K562 (cell line): ENCODE results near the gene FOXP4. TPM values are rescaled to one million over a fixed set of nuclear protein-coding genes. Genes with fewer than 3 reads are reported as not detected.

Source experiments
- AFF4 ChIP-seq: sonication (generic); formaldehyde crosslinking; IDR thresholded peaks from 2 replicates; pipeline ENCODE4 v1.8.0; 2023; ENCODE audit warnings: mild to moderate bottlenecking, missing genetic modification reagents
- ASH1L ChIP-seq: fragments of 450-650 bp; IDR thresholded peaks from 2 replicates; pipeline ENCODE4 v1.6.1; 2018; ENCODE audit warnings: borderline replicate concordance, mild to moderate bottlenecking, low read depth; ENCODE audit not compliant: partially characterized antibody
- CC2D1A ChIP-seq: fragments of 450-650 bp; IDR thresholded peaks from 2 replicates; pipeline ENCODE4 v1.6.1; 2017; ENCODE audit warnings: mild to moderate bottlenecking
- CREM ChIP-seq: IDR thresholded peaks from 2 replicates; pipeline ENCODE4 v1.6.1; 2014; ENCODE audit warnings: antibody characterized with exemption, low read depth
- ETV5 ChIP-seq: sonication (generic); formaldehyde crosslinking; IDR thresholded peaks from 2 replicates; pipeline ENCODE4 v1.4.0; 2020; ENCODE audit warnings: low read depth, mild to moderate bottlenecking, missing genetic modification reagents
- FOSL1 ChIP-seq: fragments of 200-800 bp; sonication (Bioruptor generic); conservative IDR thresholded peaks from 2 replicates; pipeline ENCODE4 v1.6.1; 2016; ENCODE audit warnings: missing genetic modification characterization, missing compliant biosample characterization
- GABPA ChIP-seq: fragments of 200-800 bp; sonication (Bioruptor generic); conservative IDR thresholded peaks from 2 replicates; pipeline ENCODE4 v1.6.1; 2016; ENCODE audit warnings: low read depth, missing genetic modification characterization, missing compliant biosample characterization
- GATAD2B ChIP-seq: fragments of 450-650 bp; IDR thresholded peaks from 2 replicates; pipeline ENCODE4 v1.6.1; 2017; ENCODE audit warnings: mild to moderate bottlenecking, borderline replicate concordance
- HCFC1 ChIP-seq: IDR thresholded peaks from 2 replicates; pipeline ENCODE4 v1.6.1; 2012; ENCODE audit warnings: low read depth, low read length, improper control_type of control experiment
- HMBOX1 ChIP-seq: sonication (generic); IDR thresholded peaks from 2 replicates; pipeline ENCODE4 v1.6.1; 2016
- HMGN3 ChIP-seq: IDR thresholded peaks from 2 replicates; pipeline ENCODE4 v1.6.1; 2011; ENCODE audit warnings: borderline replicate concordance, low read depth, mild to moderate bottlenecking, mixed read lengths, low read length; ENCODE audit not compliant: insufficient read length; ENCODE audit errors: extremely low read depth
- RHOXF2B ChIP-seq: fragments of 250-450 bp; sonication (Bioruptor Pico); conservative IDR thresholded peaks from 2 replicates; pipeline ENCODE4 v1.5.1; 2021
- TFAM ChIP-seq: fragments of 250-450 bp; sonication (Bioruptor Pico); conservative IDR thresholded peaks from 2 replicates; pipeline ENCODE4 v1.5.0; 2021; ENCODE audit warnings: mild to moderate bottlenecking, moderate library complexity
- U2AF2 ChIP-seq: fragments of 200-400 bp; formaldehyde crosslinking; optimal IDR thresholded peaks from 2 replicates; pipeline ENCODE3; 2017; ENCODE audit warnings: low read depth, mild to moderate bottlenecking, low read length
- ZNF134 ChIP-seq: fragments of 250-450 bp; sonication (Bioruptor Pico); conservative IDR thresholded peaks from 2 replicates; pipeline ENCODE4 v1.4.0; 2020
- ZNF785 ChIP-seq: fragments of 250-450 bp; sonication (Bioruptor Pico); IDR thresholded peaks from 2 replicates; pipeline ENCODE4 v1.4.0; 2020; ENCODE audit warnings: mild to moderate bottlenecking
- polyA plus RNA-seq, 8 experiments: library from polyadenylated mRNA; depleted of rRNA in 4 of 8; stranded (reverse) in 5 of 8; unstranded in 3 of 8; fragments of >200 nt; fragmentation: Nextera tagmentation in 2 of 8; fragmentation: Illumina TruSeq in 1 of 8; extraction: Ambion mirVana in 2 of 8; extraction: Trizol in 1 of 8; gene quantifications; 2 replicates each; pipeline versions ENCODE4 v1.2.1 to v1.2.3, GENCODE V29; 2011 to 2014; ENCODE audit warnings: inconsistent platforms in 1 of 8, missing spikeins in 1 of 8
- total RNA-seq, 7 experiments: library from RNA; depleted of rRNA in 6 of 7; stranded (reverse); fragments of >200 nt in 6 of 7; fragmentation: Illumina TruSeq in 2 of 7; extraction: Trizol in 2 of 7; gene quantifications; 2 replicates each; pipeline versions ENCODE4 v1.2.1 to v1.2.3, GENCODE V29; 2011 to 2021; ENCODE audit warnings: low replicate concordance in 1 of 7

Gene FOXP4
- total and polyA plus RNA-seq, 9 of the 15 experiments (the other 6 are each of a cell fraction or from before 2014, with no cell fraction given): 0.11 to 29.4 (median 2.3) TPM

DNA sequence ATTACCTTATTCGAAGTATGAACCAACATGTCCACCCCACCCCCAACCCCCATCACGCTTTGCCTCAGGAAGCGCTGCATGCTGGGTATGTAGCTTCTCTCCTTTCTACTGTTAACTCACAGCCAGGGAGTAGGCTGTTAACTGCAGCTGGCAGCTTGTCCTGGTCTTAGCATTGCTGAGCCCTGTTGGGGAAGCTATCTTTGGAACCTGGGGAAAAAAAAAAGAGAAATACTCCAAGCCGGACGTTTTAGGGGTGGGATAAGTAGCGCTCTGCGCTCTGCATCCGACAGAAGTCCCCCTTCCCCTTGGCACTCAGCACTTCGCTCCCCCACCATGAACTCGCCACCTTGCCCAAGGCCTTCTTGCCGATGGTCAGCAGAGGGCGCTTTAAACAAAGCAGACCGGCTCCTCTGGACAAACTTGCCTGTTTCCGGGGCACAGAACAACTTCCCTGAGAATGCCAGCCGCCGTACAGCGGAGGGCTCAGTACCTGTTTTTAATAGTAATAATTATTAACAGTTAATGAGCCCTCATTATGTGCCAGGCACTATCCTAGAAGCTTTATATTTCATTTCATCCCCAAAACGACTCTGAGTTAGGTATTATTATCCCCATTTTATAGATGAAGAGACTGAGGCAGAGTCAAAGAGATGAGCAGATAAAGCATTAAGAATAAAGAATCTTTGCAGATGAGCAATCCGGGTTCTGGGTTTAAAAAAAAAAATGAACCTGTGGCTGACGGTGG, 56.9 kb downstream of the FOXP4 start (continued):
- TF ChIP-seq AFF4 (no peak), CC2D1A (peak; percentile 72; the same call in 1 of the 2 replicates), HMBOX1 (no peak), CREM (peak; percentile 16; the same call in 1 of the 2 replicates), GATAD2B (no peak), ZNF134 (no peak), RHOXF2B (CRISPR knock-in tag) (no peak), ASH1L (peak; percentile 29), U2AF2 (no peak), HMGN3 (no peak), ZNF785 (no peak), HCFC1 (0 out of 2 replicates have a peak, but pooled peaks have one; percentile 16), FOSL1 (tag) (no peak), ETV5 (CRISPR knock-in tag) (peak; percentile 60; the same call in 1 of the 2 replicates), TFAM (CRISPR knock-in tag) (no peak), GABPA (tag) (peak; percentile 41; the same call in 1 of the 2 replicates)
